ENCODE results near the gene PTPRN2.

PTPRN2 gene

DNA sequence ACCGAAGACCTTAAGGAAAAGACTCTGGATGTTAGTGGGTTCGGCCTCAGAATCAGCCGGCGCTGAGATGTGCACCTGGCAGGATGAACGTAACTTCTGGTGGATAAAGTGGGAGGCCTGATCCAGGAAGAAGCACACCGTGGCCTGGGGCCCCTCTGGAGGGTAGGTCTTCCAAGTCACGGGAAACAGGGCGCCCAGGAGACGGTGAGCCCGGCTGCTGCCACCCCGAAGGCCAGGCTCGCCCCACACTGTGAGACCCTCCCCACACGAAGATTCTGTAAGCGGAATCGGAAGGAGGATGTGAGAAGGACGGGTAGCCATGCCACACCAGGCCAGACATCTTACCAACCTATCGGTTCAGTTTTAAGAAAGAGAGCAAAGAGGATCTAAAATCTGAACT lies 971.8 kb downstream of the PTPRN2 start:
- no peak overlapping the region for H3K27ac ChIP-seq

DNA sequence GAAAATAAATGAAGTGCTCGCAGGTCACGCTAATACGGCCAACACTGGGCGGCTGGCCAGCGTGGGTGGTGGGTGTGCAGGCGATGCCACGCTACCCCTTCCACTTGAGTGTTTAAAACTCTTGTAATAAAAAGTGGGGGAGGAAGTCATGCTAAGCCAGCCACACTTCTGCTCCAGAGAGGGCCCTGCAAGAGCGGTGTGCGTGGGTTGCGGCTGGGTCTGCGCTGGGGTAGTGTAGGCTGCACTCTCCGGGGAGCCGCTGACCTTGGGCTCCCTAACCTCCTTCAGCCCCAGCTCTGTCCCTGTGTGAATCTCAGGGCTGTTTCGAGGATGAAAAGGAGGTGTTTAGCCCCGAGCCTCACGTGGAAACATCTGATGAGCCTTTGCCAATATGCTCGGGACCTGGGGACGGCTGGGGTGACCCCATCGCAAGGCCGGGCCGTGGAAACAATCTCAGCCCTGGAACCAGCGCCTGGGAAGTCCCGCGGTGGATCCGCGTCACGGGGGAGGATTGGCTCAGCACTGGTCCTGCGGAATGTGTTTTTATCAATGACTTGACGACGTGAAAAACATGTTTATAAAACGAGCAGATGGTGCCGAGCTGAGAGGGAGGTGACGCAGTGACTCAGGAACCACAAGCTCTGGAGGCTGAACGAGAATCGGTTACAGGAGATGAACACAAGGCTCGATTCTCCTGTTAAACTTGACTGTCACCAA lies 972.4 kb downstream of the PTPRN2 start:
- TF ChIP-seq, protein P1, sequence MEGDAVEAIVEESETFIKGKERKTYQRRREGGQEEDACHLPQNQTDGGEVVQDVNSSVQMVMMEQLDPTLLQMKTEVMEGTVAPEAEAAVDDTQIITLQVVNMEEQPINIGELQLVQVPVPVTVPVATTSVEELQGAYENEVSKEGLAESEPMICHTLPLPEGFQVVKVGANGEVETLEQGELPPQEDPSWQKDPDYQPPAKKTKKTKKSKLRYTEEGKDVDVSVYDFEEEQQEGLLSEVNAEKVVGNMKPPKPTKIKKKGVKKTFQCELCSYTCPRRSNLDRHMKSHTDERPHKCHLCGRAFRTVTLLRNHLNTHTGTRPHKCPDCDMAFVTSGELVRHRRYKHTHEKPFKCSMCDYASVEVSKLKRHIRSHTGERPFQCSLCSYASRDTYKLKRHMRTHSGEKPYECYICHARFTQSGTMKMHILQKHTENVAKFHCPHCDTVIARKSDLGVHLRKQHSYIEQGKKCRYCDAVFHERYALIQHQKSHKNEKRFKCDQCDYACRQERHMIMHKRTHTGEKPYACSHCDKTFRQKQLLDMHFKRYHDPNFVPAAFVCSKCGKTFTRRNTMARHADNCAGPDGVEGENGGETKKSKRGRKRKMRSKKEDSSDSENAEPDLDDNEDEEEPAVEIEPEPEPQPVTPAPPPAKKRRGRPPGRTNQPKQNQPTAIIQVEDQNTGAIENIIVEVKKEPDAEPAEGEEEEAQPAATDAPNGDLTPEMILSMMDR (IDR thresholded peaks at IDR 0.05), result no peak
- no peak for TF ChIP-seq ZFX (IDR thresholded peaks at IDR 0.05; ENCODE audit: borderline replicate concordance)
- H3K27ac ChIP-seq, result no peak overlapping the region

More for the DNA sequence above, 971.8 kb downstream of the PTPRN2 start:
- TF ChIP-seq ZFX (IDR thresholded peaks at IDR 0.05; ENCODE audit: borderline replicate concordance), result no peak
- TF ChIP-seq, protein P1 (IDR thresholded peaks at IDR 0.05), result no peak

DNA sequence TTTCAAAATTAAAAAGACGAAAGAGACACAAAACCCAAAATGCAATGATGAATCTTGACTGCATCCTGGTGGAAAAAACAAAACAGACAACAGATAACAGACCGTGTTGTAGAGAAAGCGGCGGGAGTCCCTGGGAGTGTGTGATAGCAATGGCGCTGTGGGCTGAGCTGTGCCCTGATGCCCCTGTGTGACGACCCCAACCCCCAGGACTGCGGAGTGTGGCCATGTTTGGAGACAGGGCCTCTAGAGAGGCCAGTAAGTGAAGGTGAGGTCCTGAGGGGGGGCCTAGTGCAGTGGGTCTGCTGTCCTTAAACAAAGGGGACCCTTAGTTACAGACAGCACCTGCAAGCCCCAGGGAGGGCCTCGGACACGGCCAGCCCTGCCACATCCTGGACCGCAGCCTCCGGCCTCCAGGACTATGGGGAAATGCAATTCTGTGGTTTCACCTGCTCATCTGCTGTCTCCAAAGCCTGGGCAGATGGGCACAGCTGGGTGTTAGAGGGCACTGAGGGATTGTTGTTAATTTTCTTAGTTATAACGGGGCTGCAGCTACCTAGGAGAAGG lies 973.1 kb downstream of the PTPRN2 start:
- no peak overlapping the region for H3K27ac ChIP-seq
- TF ChIP-seq, protein P1 (IDR thresholded peaks at IDR 0.05), result no peak
- TF ChIP-seq ZFX (IDR thresholded peaks at IDR 0.05; ENCODE audit: borderline replicate concordance), result no peak

DNA sequence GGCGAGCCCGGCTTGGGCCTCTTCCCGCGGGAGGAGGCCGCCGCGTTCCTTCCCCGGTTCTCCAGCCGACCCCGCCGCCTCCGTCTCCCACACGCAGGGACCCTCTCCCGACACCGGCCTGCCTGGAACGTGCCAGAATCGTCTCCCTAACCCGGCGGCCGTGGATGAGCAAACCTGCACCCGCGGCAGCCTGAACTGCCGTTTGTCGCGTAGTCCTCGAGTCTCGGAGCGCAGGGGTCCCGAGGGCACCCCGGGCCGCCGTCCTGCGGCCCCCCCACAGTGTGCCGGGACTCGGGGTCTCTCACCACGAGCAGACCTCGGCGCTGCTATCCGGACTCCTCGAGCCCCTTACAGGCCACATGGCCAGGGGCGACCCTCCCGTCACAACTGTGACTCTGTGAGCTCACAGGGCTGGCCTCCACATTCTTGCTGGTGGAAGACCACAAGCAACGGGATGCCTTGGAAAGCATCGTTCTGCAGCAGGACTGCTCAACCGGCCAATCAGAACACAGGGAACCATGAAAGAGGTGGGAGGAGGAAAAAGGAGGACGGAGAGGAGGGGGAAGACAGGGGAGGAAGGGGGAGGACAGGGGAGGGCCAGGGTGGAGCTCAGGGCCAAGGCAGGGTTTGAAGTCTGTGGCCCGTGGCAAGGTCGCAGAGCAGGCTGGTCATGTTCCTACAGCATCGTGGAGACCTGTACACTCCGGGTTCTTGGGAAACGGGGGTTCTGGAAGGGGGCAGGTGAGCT lies 973.9 kb downstream of the PTPRN2 start:
- TF ChIP-seq, protein P1 (IDR thresholded peaks at IDR 0.05), result no peak
- no peak for TF ChIP-seq ZFX (IDR thresholded peaks at IDR 0.05; ENCODE audit: borderline replicate concordance)
- no peak overlapping the region for H3K27ac ChIP-seq

DNA sequence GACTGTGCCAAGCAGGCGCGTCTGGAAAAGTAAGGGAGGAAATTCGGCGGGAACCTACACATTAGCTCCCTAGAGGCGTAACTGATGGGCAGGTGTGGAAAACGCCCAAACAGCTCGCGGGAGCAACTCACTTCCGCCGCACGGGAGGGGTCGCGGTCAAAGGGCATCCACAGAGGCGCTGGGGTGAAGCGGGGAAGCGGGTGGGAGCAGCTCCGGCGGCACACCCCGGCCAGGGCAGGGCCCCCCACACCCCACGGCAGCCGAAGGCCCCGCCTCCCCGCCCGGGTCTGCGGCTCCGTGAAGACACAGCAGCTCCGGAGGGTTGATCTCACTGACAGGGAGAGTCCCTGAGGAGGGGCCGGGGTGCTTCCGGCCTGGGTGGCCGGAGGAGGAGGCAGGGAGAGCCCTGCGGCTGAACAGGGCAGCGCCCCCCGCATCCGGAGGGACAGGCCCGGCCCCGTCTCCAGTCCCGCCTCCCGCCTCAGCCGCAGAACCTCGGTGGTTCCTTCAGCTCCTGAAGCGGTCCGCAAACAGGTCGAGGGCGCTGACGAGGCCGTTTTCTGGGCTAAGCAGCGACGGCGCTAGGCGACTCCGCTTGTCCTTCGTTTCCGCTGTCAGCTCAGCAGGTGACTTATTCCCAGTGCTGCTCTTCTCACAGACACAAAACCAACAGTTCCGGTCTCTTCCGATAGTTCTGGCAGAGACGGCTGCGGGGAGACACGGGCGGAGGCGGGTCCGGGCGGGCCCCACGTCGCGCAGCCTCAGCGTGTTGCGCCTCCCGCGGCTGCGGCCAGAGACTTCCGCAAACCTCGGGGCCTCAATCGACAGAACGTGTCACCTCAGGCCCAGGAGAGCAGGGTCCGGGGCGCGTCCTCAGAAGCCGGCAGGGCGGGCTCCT lies 974.7 kb downstream of the PTPRN2 start:
- TF ChIP-seq, protein P1 (IDR thresholded peaks at IDR 0.05), result no peak
- no peak for TF ChIP-seq ZFX (IDR thresholded peaks at IDR 0.05; ENCODE audit: borderline replicate concordance)
- H3K27ac ChIP-seq, result no peak overlapping the region

DNA sequence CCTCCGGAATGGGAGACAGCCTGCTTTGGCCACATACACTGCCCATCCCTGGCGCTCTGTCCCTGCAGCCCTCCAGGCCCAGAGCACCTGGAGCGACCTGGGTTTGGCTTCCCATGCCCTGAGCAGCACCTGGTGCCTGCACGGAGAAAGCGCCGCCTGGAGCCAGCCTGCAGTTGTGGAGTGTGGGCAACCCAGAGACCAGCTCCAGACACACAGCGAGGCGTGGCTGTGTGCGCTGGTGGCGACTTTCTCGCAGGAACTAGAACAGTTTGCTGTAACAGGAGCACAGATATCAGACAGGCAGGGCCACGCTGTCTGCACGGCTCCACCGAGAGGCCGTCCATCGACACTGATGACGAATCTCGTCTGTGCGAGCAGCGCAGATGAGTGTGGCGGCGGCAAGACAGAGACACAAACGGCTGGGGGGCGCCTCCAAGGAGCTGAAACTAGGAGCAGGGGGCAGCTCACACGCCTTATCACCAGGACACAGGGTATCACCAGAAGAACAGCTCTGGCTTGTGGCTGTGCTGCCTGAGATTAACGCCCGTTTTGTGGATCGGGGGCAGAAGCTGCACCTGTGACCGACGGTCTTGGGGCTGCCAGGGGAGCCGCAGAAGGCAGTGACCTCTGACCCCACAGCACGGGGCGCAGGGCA lies 975.5 kb downstream of the PTPRN2 start:
- TF ChIP-seq, protein P1 (IDR thresholded peaks at IDR 0.05), result no peak
- no peak for TF ChIP-seq ZFX (IDR thresholded peaks at IDR 0.05; ENCODE audit: borderline replicate concordance)
- H3K27ac ChIP-seq, result no peak overlapping the region
